OCI-LY7 (cell line): ENCODE measurements around the gene DOC2A. TPM values are rescaled to one million over a fixed set of nuclear protein-coding genes. Genes with fewer than 3 reads are reported as not detected.

ENCODE experiments used
- BruUV-seq: library from RNA; stranded (reverse); fragments of 400-500 nt; replicated peaks from 2 replicates; lab custom pipeline; 2021; lab: Mats Ljungman, UMichigan
- CTCF ChIA-PET: fragments of 300-600 bp; sonication (Branson Sonifier 250); formaldehyde crosslinking; loops from one replicate; lab custom pipeline; 2022; ENCODE audit warnings: antibody characterized with exemption; ENCODE audit not compliant: unreplicated experiment; lab: Charles Lee
- POLR2A ChIA-PET: fragments of 300-600 bp; sonication (Branson Sonifier 250); formaldehyde crosslinking; loops from one replicate; lab custom pipeline; 2022; ENCODE audit warnings: antibody characterized with exemption; lab: Charles Lee
- DNase-seq: peaks from one replicate; pipeline ENCODE4 v3.0.0-alpha.2; 2015; ENCODE audit warnings: low spot score
- H2AFZ ChIP-seq: fragments of 200-600 bp; sonication (generic), shearing (Covaris generic); 2 replicates; pipeline ENCODE4 v1.6.1; 2014; ENCODE audit warnings: mild to moderate bottlenecking, antibody characterized with exemption, low read length, moderate library complexity
- H3K27ac ChIP-seq: fragments of 200-600 bp; sonication (generic); 2 replicates; pipeline ENCODE4 v1.5.1; 2014; ENCODE audit warnings: mixed run types, low read depth, mild to moderate bottlenecking, moderate library complexity, low read length, inconsistent platforms; ENCODE audit not compliant: poor library complexity, severe bottlenecking
- H3K36me3 ChIP-seq: fragments of 200-600 bp; sonication (generic); 2 replicates; pipeline ENCODE4 v1.6.1; 2014; ENCODE audit warnings: mild to moderate bottlenecking, antibody characterized with exemption, low read length, moderate library complexity, mixed read lengths; ENCODE audit not compliant: insufficient read depth
- H3K4me1 ChIP-seq: fragments of 200-600 bp; sonication (generic); 2 replicates; pipeline ENCODE4 v1.5.1; 2014; ENCODE audit warnings: mild to moderate bottlenecking, low read length; ENCODE audit not compliant: insufficient read depth, poor library complexity, severe bottlenecking
- H3K4me2 ChIP-seq: fragments of 200-600 bp; sonication (generic); 2 replicates; pipeline ENCODE4 v1.6.1; 2014; ENCODE audit warnings: mild to moderate bottlenecking, low read length
- H3K4me3 ChIP-seq: fragments of 200-600 bp; sonication (generic); 2 replicates; pipeline ENCODE4 v1.5.1; 2014; ENCODE audit warnings: mild to moderate bottlenecking, low read depth, low read length; ENCODE audit not compliant: poor library complexity, severe bottlenecking
- H3K79me2 ChIP-seq: fragments of 200-600 bp; sonication (generic); 2 replicates; pipeline ENCODE4 v1.6.1; 2016; ENCODE audit warnings: low read depth, mild to moderate bottlenecking, low read length, moderate library complexity, mixed read lengths; ENCODE audit not compliant: insufficient read depth
- H3K9me2 ChIP-seq: fragments of 200-600 bp; sonication (generic); 2 replicates; pipeline ENCODE4 v1.6.1; 2016; ENCODE audit warnings: mild to moderate bottlenecking, low read length, mixed read lengths; ENCODE audit not compliant: insufficient read depth
- H3K9me3 ChIP-seq: fragments of 200-600 bp; sonication (generic); 2 replicates; pipeline ENCODE4 v1.6.1; 2014; ENCODE audit warnings: mild to moderate bottlenecking, mixed run types, low read length, mixed read lengths
- H4K20me1 ChIP-seq: fragments of 200-600 bp; sonication (generic); 2 replicates; pipeline ENCODE4 v1.6.1; 2014; ENCODE audit warnings: mild to moderate bottlenecking, antibody characterized with exemption, low read length, moderate library complexity, mixed read lengths; ENCODE audit not compliant: insufficient read depth
- CTCF ChIP-seq: fragments of 200-600 bp; sonication (generic); conservative IDR thresholded peaks from 2 replicates; pipeline ENCODE4 v1.5.1; 2014; ENCODE audit warnings: mild to moderate bottlenecking, antibody characterized with exemption, low read length, moderate library complexity, mixed read lengths
- EZH2phosphoT487 ChIP-seq: fragments of 200-600 bp; sonication (generic); IDR thresholded peaks from 2 replicates; pipeline ENCODE4 v1.6.1; 2018; ENCODE audit warnings: low read depth, borderline replicate concordance, mild to moderate bottlenecking, mixed run types, antibody characterized with exemption, low read length, moderate library complexity, mixed read lengths
- intact Hi-C: fragments of 100-400 bp; cut with micrococcal nuclease; formaldehyde crosslinking; loops from one replicate; pipeline ENCODE4 v1.10.0; 2022; ENCODE audit not compliant: unreplicated experiment
- total RNA-seq, 2 experiments: library from RNA; depleted of rRNA in 1 of 2; stranded (reverse); fragments of >200 nt in 1 of 2; shearing (Covaris generic) in 1 of 2; gene quantifications; 2 replicates each; pipeline ENCODE4 v1.2.3, GENCODE V29; 2014 to 2022

Gene DOC2A
- total RNA-seq, 2 experiments from 2014 or later, result 0.91 TPM; not detected in 1

GRCh38 chr16:29987371-29988085, 23.3 kb downstream of the DOC2A start:
- Histone ChIP-seq H2AFZ (no peak overlapping the region), H3K36me3 (peaks cover 97% of the 10 kb centered on the region), H3K9me3 (no peaks in the 10 kb centered on the region), H3K4me3 (no peak overlapping the region), H3K4me1 (no peaks in the 10 kb centered on the region), H3K9me2 (no peaks in the 10 kb centered on the region), H3K27ac (no peak overlapping the region), H3K4me2 (no peak overlapping the region), H4K20me1 (no peaks in the 10 kb centered on the region), H3K79me2 (no peaks in the 10 kb centered on the region)
- no peak for TF ChIP-seq CTCF
- TF ChIP-seq EZH2phosphoT487, result no peak
- ChIA-PET CTCF (no interaction called here), POLR2A (no interaction called here)
- intact Hi-C loops, result no loop called here
- BruUV-seq, result no TSS peak
- DNase-seq, result no peak

- TF ChIP-seq CTCF, result no peak
- no peak for TF ChIP-seq EZH2phosphoT487
- ChIA-PET CTCF (no interaction called here), POLR2A (no interaction called here)
- Histone ChIP-seq H3K9me2 (no peaks in the 10 kb centered on the region), H3K4me3 (no peak overlapping the region), H3K27ac (no peak overlapping the region), H3K79me2 (no peaks in the 10 kb centered on the region), H3K4me1 (no peaks in the 10 kb centered on the region), H4K20me1 (no peaks in the 10 kb centered on the region), H2AFZ (no peak overlapping the region), H3K9me3 (no peaks in the 10 kb centered on the region), H3K4me2 (no peak overlapping the region), H3K36me3 (peaks cover 97% of the 10 kb centered on the region)
- intact Hi-C loops, result no loop called here
- DNase-seq, result no peak
- BruUV-seq, result no TSS peak
Observed at GRCh38 chr16:29986931-29987330, 23.9 kb downstream of the DOC2A start.

DNA sequence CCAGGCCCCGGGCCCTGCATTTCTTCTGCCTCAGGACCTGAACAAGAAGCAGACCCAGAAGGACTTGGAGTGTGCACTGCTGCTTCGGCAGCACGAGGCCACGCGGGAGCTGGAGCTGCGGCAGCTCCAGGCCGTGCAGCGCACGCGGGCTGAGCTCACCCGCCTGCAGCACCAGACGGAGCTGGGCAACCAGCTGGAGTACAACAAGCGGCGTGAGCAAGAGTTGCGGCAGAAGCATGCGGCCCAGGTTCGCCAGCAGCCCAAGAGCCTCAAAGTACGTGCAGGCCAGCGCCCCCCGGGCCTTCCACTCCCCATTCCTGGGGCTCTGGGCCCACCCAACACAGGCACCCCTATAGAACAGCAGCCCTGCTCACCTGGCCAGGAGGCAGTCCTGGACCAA, 24.6 kb downstream of the DOC2A start:
- Histone ChIP-seq H3K4me2 (no peak overlapping the region), H3K4me3 (no peak overlapping the region), H2AFZ (no peak overlapping the region), H3K36me3 (peaks cover 97% of the 10 kb centered on the region), H3K27ac (no peak overlapping the region), H3K9me2 (no peaks in the 10 kb centered on the region), H3K79me2 (no peaks in the 10 kb centered on the region), H4K20me1 (no peaks in the 10 kb centered on the region), H3K9me3 (no peaks in the 10 kb centered on the region), H3K4me1 (no peaks in the 10 kb centered on the region)
- ChIA-PET CTCF (no interaction called here), POLR2A (interaction anchor here (1.3 kb wide), 1 partner anchor 11 kb away, joined by 4 read pairs; no protein-coding TSS in a partner anchor)
- no TSS peak for BruUV-seq
- TF ChIP-seq CTCF (no peak), EZH2phosphoT487 (no peak)
- intact Hi-C loops, result no loop called here
- DNase-seq, result no peak
